SK-N-SH treated with all-trans-retinoic acid at 6 μM for 48 hours (cell line): Measurements from ENCODE around the gene TMEM11.

ENCODE experiments used
- ATAC-seq: fragments of 200-7000 bp; cut with Tn5 transposase; 3 replicates; pipeline ENCODE4 v1.9.1; 2020; ENCODE audit warnings: mild to moderate bottlenecking, moderate library complexity
- BACH2 ChIP-seq: fragments of 250-450 bp; sonication (Bioruptor Pico); IDR thresholded peaks from 2 replicates; pipeline ENCODE4 v1.9.0; 2021; ENCODE audit warnings: mild to moderate bottlenecking, borderline replicate concordance
- CSRNP3 ChIP-seq: fragments of 250-450 bp; sonication (Bioruptor Pico); IDR thresholded peaks from 2 replicates; pipeline ENCODE4 v1.5.1; 2021; ENCODE audit warnings: mild to moderate bottlenecking, moderate library complexity
- ESRRG ChIP-seq: fragments of 250-450 bp; sonication (Bioruptor Pico); IDR thresholded peaks from 2 replicates; pipeline ENCODE4 v1.6.1; 2021; ENCODE audit warnings: mild to moderate bottlenecking
- GLIS3 ChIP-seq: fragments of 250-450 bp; sonication (Bioruptor Pico); IDR thresholded peaks from 2 replicates; pipeline ENCODE4 v1.5.0; 2020; ENCODE audit warnings: mild to moderate bottlenecking, moderate library complexity
- ISL1 ChIP-seq: fragments of 250-450 bp; sonication (Bioruptor Pico); IDR thresholded peaks from 2 replicates; pipeline ENCODE4 v2.1.2; 2022; ENCODE audit warnings: mild to moderate bottlenecking, moderate library complexity
- OSR1 ChIP-seq: fragments of 250-450 bp; sonication (Bioruptor Pico); IDR thresholded peaks from 2 replicates; pipeline ENCODE4 v1.8.0; 2022; ENCODE audit warnings: moderate library complexity, mild to moderate bottlenecking, inconsistent platforms
- PATZ1 ChIP-seq: fragments of 250-450 bp; sonication (Bioruptor Pico); IDR thresholded peaks from 2 replicates; pipeline ENCODE4 v1.8.0; 2020; ENCODE audit warnings: mild to moderate bottlenecking, moderate library complexity, borderline replicate concordance
- PPARA ChIP-seq: fragments of 250-450 bp; sonication (Bioruptor Pico); IDR thresholded peaks from 2 replicates; pipeline ENCODE4 v1.5.0; 2020; ENCODE audit warnings: mild to moderate bottlenecking, borderline replicate concordance
- RARB ChIP-seq: fragments of 250-450 bp; sonication (Bioruptor Pico); IDR thresholded peaks from 2 replicates; pipeline ENCODE4 v1.8.0; 2021; ENCODE audit warnings: mild to moderate bottlenecking, moderate library complexity
- SNAI2 ChIP-seq: fragments of 250-450 bp; sonication (Bioruptor Pico); IDR thresholded peaks from 2 replicates; pipeline ENCODE4 v1.5.0; 2020; ENCODE audit warnings: mild to moderate bottlenecking, moderate library complexity
- TCF4 ChIP-seq: fragments of 250-450 bp; sonication (Bioruptor Pico); IDR thresholded peaks from 2 replicates; pipeline ENCODE4 v1.8.0; 2021; ENCODE audit warnings: mild to moderate bottlenecking, moderate library complexity, borderline replicate concordance
- TOX ChIP-seq: fragments of 250-450 bp; sonication (Bioruptor Pico); IDR thresholded peaks from 2 replicates; pipeline ENCODE4 v1.8.0; 2021; ENCODE audit warnings: mild to moderate bottlenecking, moderate library complexity, borderline replicate concordance
- ZC3H10 ChIP-seq: fragments of 250-450 bp; sonication (Bioruptor Pico); IDR thresholded peaks from 2 replicates; pipeline ENCODE4 v1.5.1; 2021; ENCODE audit warnings: mild to moderate bottlenecking, moderate library complexity
- ZFP3 ChIP-seq: fragments of 250-450 bp; sonication (Bioruptor Pico); IDR thresholded peaks from 2 replicates; pipeline ENCODE4 v1.5.0; 2020; ENCODE audit warnings: mild to moderate bottlenecking, moderate library complexity
- ZFP30 ChIP-seq: fragments of 450-650 bp; formaldehyde crosslinking; IDR thresholded peaks from 2 replicates; pipeline ENCODE4 v1.5.0; 2022; ENCODE audit warnings: mild to moderate bottlenecking, moderate library complexity
- ZNF565 ChIP-seq: fragments of 450-650 bp; formaldehyde crosslinking; conservative IDR thresholded peaks from 2 replicates; pipeline ENCODE4 v1.5.0; 2020; ENCODE audit warnings: low read depth, mild to moderate bottlenecking, moderate library complexity
- ZNF70 ChIP-seq: fragments of 450-650 bp; formaldehyde crosslinking; IDR thresholded peaks from 2 replicates; pipeline ENCODE4 v1.5.0; 2020; ENCODE audit warnings: mild to moderate bottlenecking, moderate library complexity
- ZNF8 ChIP-seq: fragments of 450-650 bp; formaldehyde crosslinking; IDR thresholded peaks from 2 replicates; pipeline ENCODE4 v1.5.0; 2020; ENCODE audit warnings: mild to moderate bottlenecking, moderate library complexity
- TF ChIP-seq, protein P1 (sequence below): fragments of 250-450 bp; sonication (Bioruptor Pico); IDR thresholded peaks from 2 replicates; pipeline ENCODE4 v1.5.0; 2020; ENCODE audit warnings: mild to moderate bottlenecking, moderate library complexity
- TF ChIP-seq, protein P2 (sequence below): fragments of 250-450 bp; sonication (Bioruptor Pico); IDR thresholded peaks from 2 replicates; pipeline ENCODE4 v1.8.0; 2021; ENCODE audit warnings: low read depth, mild to moderate bottlenecking, moderate library complexity, borderline replicate concordance

The TMEM11 gene

GRCh38 chr17:21201874-21202273 is 12.1 kb downstream of the TMEM11 start:
- ATAC-seq: no peak
- no peak for TF ChIP-seq ESRRG
- TF ChIP-seq PPARA (CRISPR knock-in tag): no peak

- TF ChIP-seq ESRRG (no peak), OSR1 (CRISPR knock-in tag) (no peak), ZNF8 (no peak), TCF4 (CRISPR knock-in tag) (0 out of 2 replicates have a peak, but pooled peaks have one; percentile 31)
- TF ChIP-seq, protein P1, sequence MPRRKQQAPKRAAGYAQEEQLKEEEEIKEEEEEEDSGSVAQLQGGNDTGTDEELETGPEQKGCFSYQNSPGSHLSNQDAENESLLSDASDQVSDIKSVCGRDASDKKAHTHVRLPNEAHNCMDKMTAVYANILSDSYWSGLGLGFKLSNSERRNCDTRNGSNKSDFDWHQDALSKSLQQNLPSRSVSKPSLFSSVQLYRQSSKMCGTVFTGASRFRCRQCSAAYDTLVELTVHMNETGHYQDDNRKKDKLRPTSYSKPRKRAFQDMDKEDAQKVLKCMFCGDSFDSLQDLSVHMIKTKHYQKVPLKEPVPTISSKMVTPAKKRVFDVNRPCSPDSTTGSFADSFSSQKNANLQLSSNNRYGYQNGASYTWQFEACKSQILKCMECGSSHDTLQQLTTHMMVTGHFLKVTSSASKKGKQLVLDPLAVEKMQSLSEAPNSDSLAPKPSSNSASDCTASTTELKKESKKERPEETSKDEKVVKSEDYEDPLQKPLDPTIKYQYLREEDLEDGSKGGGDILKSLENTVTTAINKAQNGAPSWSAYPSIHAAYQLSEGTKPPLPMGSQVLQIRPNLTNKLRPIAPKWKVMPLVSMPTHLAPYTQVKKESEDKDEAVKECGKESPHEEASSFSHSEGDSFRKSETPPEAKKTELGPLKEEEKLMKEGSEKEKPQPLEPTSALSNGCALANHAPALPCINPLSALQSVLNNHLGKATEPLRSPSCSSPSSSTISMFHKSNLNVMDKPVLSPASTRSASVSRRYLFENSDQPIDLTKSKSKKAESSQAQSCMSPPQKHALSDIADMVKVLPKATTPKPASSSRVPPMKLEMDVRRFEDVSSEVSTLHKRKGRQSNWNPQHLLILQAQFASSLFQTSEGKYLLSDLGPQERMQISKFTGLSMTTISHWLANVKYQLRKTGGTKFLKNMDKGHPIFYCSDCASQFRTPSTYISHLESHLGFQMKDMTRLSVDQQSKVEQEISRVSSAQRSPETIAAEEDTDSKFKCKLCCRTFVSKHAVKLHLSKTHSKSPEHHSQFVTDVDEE (CRISPR knock-in tag): no peak
- no peak for ATAC-seq
Measured at GRCh38 chr17:21201298-21201595, 12.7 kb downstream of the TMEM11 start.

DNA sequence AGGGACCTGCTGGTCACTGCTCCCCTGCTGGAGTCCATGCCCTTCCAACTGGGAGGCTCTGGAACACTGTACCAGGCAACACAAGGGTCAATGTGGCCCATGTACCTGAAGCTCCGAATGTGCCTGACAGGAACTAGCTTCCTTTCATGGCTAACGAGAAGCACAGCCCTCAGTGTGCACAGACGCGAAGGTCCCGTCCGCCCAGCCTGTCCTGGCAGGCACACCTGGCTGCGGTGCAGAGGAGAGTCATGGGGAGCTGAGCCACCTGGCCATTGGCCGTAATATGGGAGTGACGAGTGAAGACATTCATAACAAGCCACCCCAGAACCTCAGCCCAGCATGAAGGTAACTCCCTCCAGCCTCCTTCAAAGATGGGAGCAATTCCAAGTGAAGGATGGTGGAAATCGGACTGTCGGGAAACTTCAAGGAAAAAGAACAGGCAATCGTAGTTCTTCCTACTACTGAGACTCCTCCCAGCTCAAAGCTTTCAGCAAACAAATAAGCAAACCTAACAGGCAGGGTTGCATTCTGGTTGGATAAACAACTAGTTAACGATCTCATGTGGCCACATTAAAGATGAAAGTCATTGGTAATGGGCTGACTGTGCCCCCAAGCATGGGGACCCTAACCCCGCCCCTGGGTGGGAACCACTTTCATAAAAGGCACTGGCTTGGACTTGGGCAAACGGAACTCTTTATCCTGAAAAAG is 13.2 kb downstream of the TMEM11 start:
- ATAC-seq: no peak
- TF ChIP-seq ZNF8 (no peak), GLIS3 (CRISPR knock-in tag) (no peak)

DNA sequence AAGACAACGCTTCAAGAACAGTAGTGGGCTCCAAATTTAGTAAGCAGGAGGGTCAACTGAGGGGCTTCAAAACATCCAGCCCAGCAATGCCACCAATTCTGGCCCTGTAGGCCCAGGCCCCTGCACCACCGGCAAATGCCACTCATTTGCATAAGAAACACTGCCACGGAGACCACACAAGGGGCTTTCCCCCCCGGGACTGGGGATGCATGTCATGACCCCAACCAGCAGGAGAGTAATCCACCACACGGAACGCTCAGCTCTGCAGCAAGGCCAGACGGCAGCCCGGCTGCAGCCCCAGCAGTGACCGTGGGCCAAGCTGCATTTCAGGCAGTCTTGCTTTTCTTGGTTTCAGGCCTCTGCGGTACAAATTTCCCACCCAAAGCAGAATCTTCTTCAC is 14.1 kb downstream of the TMEM11 start:
- no peak for TF ChIP-seq ZNF70 (CRISPR knock-in tag)
- no peak for TF ChIP-seq TCF4 (CRISPR knock-in tag)
- TF ChIP-seq RARB: no peak
- TF ChIP-seq CSRNP3 (CRISPR knock-in tag): no peak
- TF ChIP-seq, protein P2, sequence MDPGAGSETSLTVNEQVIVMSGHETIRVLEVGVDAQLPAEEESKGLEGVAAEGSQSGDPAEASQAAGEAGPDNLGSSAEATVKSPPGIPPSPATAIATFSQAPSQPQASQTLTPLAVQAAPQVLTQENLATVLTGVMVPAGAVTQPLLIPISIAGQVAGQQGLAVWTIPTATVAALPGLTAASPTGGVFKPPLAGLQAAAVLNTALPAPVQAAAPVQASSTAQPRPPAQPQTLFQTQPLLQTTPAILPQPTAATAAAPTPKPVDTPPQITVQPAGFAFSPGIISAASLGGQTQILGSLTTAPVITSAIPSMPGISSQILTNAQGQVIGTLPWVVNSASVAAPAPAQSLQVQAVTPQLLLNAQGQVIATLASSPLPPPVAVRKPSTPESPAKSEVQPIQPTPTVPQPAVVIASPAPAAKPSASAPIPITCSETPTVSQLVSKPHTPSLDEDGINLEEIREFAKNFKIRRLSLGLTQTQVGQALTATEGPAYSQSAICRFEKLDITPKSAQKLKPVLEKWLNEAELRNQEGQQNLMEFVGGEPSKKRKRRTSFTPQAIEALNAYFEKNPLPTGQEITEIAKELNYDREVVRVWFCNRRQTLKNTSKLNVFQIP (CRISPR knock-in tag): no peak
- no peak for ATAC-seq

DNA sequence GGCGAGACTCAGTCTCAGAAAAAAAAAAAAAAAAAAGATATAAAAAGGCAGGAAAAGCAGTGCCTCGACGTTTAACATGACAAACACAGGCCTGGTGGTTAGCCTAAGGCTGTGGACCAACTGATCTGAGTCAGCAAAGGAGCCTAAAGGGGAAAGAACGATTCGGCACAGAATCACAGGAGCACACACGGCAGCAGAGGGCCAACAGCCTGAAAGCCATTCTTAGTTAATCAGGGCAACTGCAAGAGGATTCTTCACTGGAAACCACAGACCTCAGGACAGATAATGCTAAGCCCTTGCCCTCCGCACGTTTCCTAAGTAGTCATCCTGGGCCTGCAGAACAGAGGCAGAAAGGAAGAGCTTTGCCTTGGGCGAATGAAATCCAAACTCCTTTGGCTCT is 14.7 kb downstream of the TMEM11 start:
- no peak for TF ChIP-seq RARB
- TF ChIP-seq OSR1 (CRISPR knock-in tag): no peak
- TF ChIP-seq ZC3H10 (CRISPR knock-in tag): no peak
- no peak for TF ChIP-seq BACH2
- TF ChIP-seq ESRRG: no peak
- no peak for TF ChIP-seq ISL1 (CRISPR knock-in tag)
- TF ChIP-seq CSRNP3 (CRISPR knock-in tag): no peak
- TF ChIP-seq ZNF8: no peak
- no peak for TF ChIP-seq ZFP3
- no peak for TF ChIP-seq ZNF565 (CRISPR knock-in tag)
- TF ChIP-seq SNAI2 (CRISPR knock-in tag): no peak
- no peak for ATAC-seq

DNA sequence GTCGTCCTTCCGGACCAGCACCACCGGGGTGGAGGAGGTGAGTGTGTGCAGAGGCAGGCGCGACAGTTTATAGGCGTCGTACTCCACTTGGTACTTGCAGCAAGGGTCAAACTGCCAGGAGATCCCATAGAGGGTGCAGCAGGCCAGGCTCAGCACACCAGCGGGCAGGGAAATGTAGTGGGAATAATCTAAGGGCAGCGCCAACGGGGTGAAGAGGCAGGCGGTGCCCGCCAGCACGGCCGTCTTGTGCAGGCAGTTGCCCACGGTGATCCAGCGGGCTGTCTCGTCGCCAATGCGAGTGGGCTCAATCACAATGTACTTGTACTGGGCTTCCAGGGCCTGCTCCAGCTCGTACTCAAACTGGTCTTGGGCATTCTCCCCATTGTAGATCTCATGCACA is 15.6 kb downstream of the TMEM11 start:
- ATAC-seq: no peak
- TF ChIP-seq ESRRG (no peak), CSRNP3 (CRISPR knock-in tag) (no peak), SNAI2 (CRISPR knock-in tag) (no peak), BACH2 (no peak), RARB (no peak), OSR1 (CRISPR knock-in tag) (no peak), PPARA (CRISPR knock-in tag) (no peak), ZFP30 (CRISPR knock-in tag) (no peak), TOX (CRISPR knock-in tag) (no peak), ZC3H10 (CRISPR knock-in tag) (no peak), PATZ1 (CRISPR knock-in tag) (no peak)
- TF ChIP-seq, protein P2 (CRISPR knock-in tag): no peak
